IPS-15b (cell line): ENCODE measurements around the gene PAX6.
"Not testable (repeated sequence)": the region's sequence is repeated elsewhere in the genome, so short reads cannot be mapped to it uniquely, and the experiment has no call there.

Experiments used
- H3K27me3 ChIP-seq: one replicate; pipeline ENCODE4 v1.6.1; 2013; ENCODE audit warnings: low read length; ENCODE audit not compliant: control insufficient read depth, insufficient read depth
- H3K36me3 ChIP-seq: one replicate; pipeline ENCODE4 v1.6.1; 2013; ENCODE audit warnings: low read length; ENCODE audit not compliant: control insufficient read depth, insufficient read depth
- H3K4me1 ChIP-seq: one replicate; pipeline ENCODE4 v1.6.1; 2013; ENCODE audit warnings: mild to moderate bottlenecking, low read length; ENCODE audit not compliant: control insufficient read depth, insufficient read depth
- H3K4me3 ChIP-seq: one replicate; pipeline ENCODE4 v1.5.1; 2013; ENCODE audit warnings: low read depth, low read length
- H3K9ac ChIP-seq: one replicate; pipeline ENCODE4 v1.6.1; 2013; ENCODE audit warnings: low read depth, mild to moderate bottlenecking, low read length
- H3K9me3 ChIP-seq: one replicate; pipeline ENCODE4 v1.6.1; 2013; ENCODE audit warnings: mild to moderate bottlenecking, low read length; ENCODE audit not compliant: control insufficient read depth, insufficient read depth

Gene PAX6

GRCh38 chr11:31767066-31767465, 44.1 kb downstream of the PAX6 start:
- Histone ChIP-seq H3K9ac (no peak overlapping the region), H3K4me1 (peaks cover 5% of the 10 kb centered on the region), H3K9me3 (no peaks in the 10 kb centered on the region), H3K36me3 (no peaks in the 10 kb centered on the region), H3K27me3 (no peaks in the 10 kb centered on the region), H3K4me3 (no peak overlapping the region)

GRCh38 chr11:31764766-31765165, 46.4 kb downstream of the PAX6 start:
- Histone ChIP-seq H3K4me1 (peaks cover 5% of the 10 kb centered on the region), H3K27me3 (no peaks in the 10 kb centered on the region), H3K9me3 (no peaks in the 10 kb centered on the region), H3K36me3 (no peaks in the 10 kb centered on the region), H3K9ac (no peak overlapping the region), H3K4me3 (no peak overlapping the region)

GRCh38 chr11:31764261-31764660, 46.9 kb downstream of the PAX6 start:
- no peaks in the 10 kb centered on the region for H3K9me3 ChIP-seq
- H3K36me3 ChIP-seq: no peaks in the 10 kb centered on the region
- H3K27me3 ChIP-seq: no peaks in the 10 kb centered on the region
- no peak overlapping the region for H3K4me3 ChIP-seq
- peaks cover 5% of the 10 kb centered on the region for H3K4me1 ChIP-seq
- H3K9ac ChIP-seq: no peak overlapping the region

- H3K36me3 ChIP-seq: no peaks in the 10 kb centered on the region
Observed at GRCh38 chr11:31763296-31763695, 47.8 kb downstream of the PAX6 start.

GRCh38 chr11:31761636-31762035, 49.5 kb downstream of the PAX6 start:
- H3K36me3 ChIP-seq: no peaks in the 10 kb centered on the region
- no peaks in the 10 kb centered on the region for H3K4me1 ChIP-seq
- no peak overlapping the region for H3K9ac ChIP-seq
- no peaks in the 10 kb centered on the region for H3K9me3 ChIP-seq
- H3K4me3 ChIP-seq: no peak overlapping the region
- H3K27me3 ChIP-seq: no peaks in the 10 kb centered on the region

More at GRCh38 chr11:31763296-31763695, 47.8 kb downstream of the PAX6 start:
- no peaks in the 10 kb centered on the region for H3K4me1 ChIP-seq
- H3K27me3 ChIP-seq: no peaks in the 10 kb centered on the region
- no peak overlapping the region for H3K9ac ChIP-seq
- no peaks in the 10 kb centered on the region for H3K9me3 ChIP-seq
- H3K4me3 ChIP-seq: no peak overlapping the region

- no peak overlapping the region for H3K4me3 ChIP-seq
- no peaks in the 10 kb centered on the region for H3K9me3 ChIP-seq
- H3K36me3 ChIP-seq: no peaks in the 10 kb centered on the region
- H3K4me1 ChIP-seq: no peaks in the 10 kb centered on the region
- no peaks in the 10 kb centered on the region for H3K27me3 ChIP-seq
- no peak overlapping the region for H3K9ac ChIP-seq
Observed at GRCh38 chr11:31757260-31757835, 53.8 kb downstream of the PAX6 start.

GRCh38 chr11:31747581-31747980, 63.5 kb downstream of the PAX6 start:
- Histone ChIP-seq H3K9me3 (no peaks in the 10 kb centered on the region), H3K27me3 (no peaks in the 10 kb centered on the region), H3K9ac (no peak overlapping the region), H3K36me3 (no peaks in the 10 kb centered on the region), H3K4me1 (no peaks in the 10 kb centered on the region), H3K4me3 (no peak overlapping the region)

GRCh38 chr11:31740731-31741368, 70.3 kb downstream of the PAX6 start:
- H3K9ac ChIP-seq, H3K36me3 ChIP-seq, H3K4me1 ChIP-seq, H3K27me3 ChIP-seq, H3K9me3 ChIP-seq, H3K4me3 ChIP-seq: not testable (repeated sequence)

- Histone ChIP-seq H3K4me1 (no peaks in the 10 kb centered on the region), H3K4me3 (no peak overlapping the region), H3K9me3 (no peaks in the 10 kb centered on the region), H3K27me3 (no peaks in the 10 kb centered on the region), H3K36me3 (no peaks in the 10 kb centered on the region), H3K9ac (no peak overlapping the region)
Observed at GRCh38 chr11:31740131-31740530, 71.0 kb downstream of the PAX6 start.
